H1 (cell line): ENCODE results near the gene PHLPP2. TPM values are rescaled to one million over a fixed set of nuclear protein-coding genes. Genes with fewer than 3 reads are reported as not detected.

Experiments used
- CTCF ChIA-PET: fragments of 300-600 bp; sonication (Branson Sonifier 250); formaldehyde crosslinking; loops from one replicate; lab custom pipeline; 2021; ENCODE audit not compliant: partially characterized antibody; lab: Charles Lee
- POLR2A ChIA-PET: fragments of 300-600 bp; sonication (Branson Sonifier 250); formaldehyde crosslinking; loops from one replicate; lab custom pipeline; 2021; ENCODE audit warnings: inconsistent platforms; ENCODE audit not compliant: partially characterized antibody; lab: Charles Lee
- DNase-seq, 2 experiments: peaks; one replicate each; pipeline versions ENCODE4 v3.0.0 to v3.0.0-alpha.2; 2010 to 2022; ENCODE audit warnings: low spot score in 2 of 2, low read depth in 1 of 2, mixed read lengths in 1 of 2
- FAIRE-seq: peaks from 2 replicates; lab custom pipeline; 2011; peaks lifted over from hg19 to GRCh38; lab: Jason Lieb, UNC
- H2AFZ ChIP-seq: 2 replicates; pipeline ENCODE4 v1.8.1; 2012; ENCODE audit warnings: low read length, inconsistent platforms
- H2AK5ac ChIP-seq: 2 replicates; pipeline ENCODE4 v1.6.1; 2013; ENCODE audit warnings: low read depth, low read length
- H2BK120ac ChIP-seq: replicated peaks from 2 replicates; pipeline ENCODE3; 2013; ENCODE audit warnings: low read depth, low read length, inconsistent platforms
- H2BK12ac ChIP-seq: 2 replicates; pipeline ENCODE4 v1.6.1; 2013; ENCODE audit warnings: low read depth, low read length
- H2BK15ac ChIP-seq: 2 replicates; pipeline ENCODE4 v1.6.1; 2013; ENCODE audit warnings: low read length
- H2BK20ac ChIP-seq: 2 replicates; pipeline ENCODE4 v1.6.1; 2013; ENCODE audit warnings: low read length
- H2BK5ac ChIP-seq: 2 replicates; pipeline ENCODE4 v1.6.1; 2013; ENCODE audit warnings: low read depth, low read length
- H3K14ac ChIP-seq: 2 replicates; pipeline ENCODE4 v1.6.1; 2013; ENCODE audit warnings: inconsistent platforms; ENCODE audit not compliant: insufficient read length
- H3K18ac ChIP-seq: 2 replicates; pipeline ENCODE4 v1.6.1; 2013; ENCODE audit warnings: low read length; ENCODE audit errors: extremely low read depth
- H3K23ac ChIP-seq: 2 replicates; pipeline ENCODE4 v1.6.1; 2013; ENCODE audit warnings: inconsistent platforms; ENCODE audit not compliant: insufficient read length
- H3K23me2 ChIP-seq: 2 replicates; pipeline ENCODE4 v1.6.1; 2013; ENCODE audit warnings: low read depth, low read length
- H3K27ac ChIP-seq: 2 replicates; pipeline ENCODE4 v1.6.1; 2011; ENCODE audit warnings: low read depth, low read length, inconsistent platforms
- H3K27me3 ChIP-seq, 4 experiments: replicated peaks in 1 of 4; 1 replicate in 1 of 4; 2 replicates in 3 of 4; pipeline versions ENCODE4 v1.6.1 to v1.8.1; 2011 to 2013; ENCODE audit warnings: low read length in 3 of 4, mild to moderate bottlenecking in 3 of 4, inconsistent platforms in 2 of 4, mixed read lengths in 2 of 4, moderate library complexity in 1 of 4; ENCODE audit not compliant: control insufficient read depth in 3 of 4, insufficient read depth in 3 of 4; ENCODE audit errors: extremely low read depth in 1 of 4
- H3K36me3 ChIP-seq, 4 experiments: 2 replicates each; pipeline versions ENCODE4 v1.6.1 to v1.8.1; 2011 to 2013; ENCODE audit warnings: mild to moderate bottlenecking in 4 of 4, low read length in 3 of 4, moderate library complexity in 2 of 4, control low read depth in 1 of 4, inconsistent platforms in 1 of 4; ENCODE audit not compliant: insufficient read depth in 4 of 4, control insufficient read depth in 2 of 4
- H3K4ac ChIP-seq: replicated peaks from 2 replicates; pipeline ENCODE3; 2013; ENCODE audit warnings: low read length, low read depth, mixed read lengths, inconsistent platforms; ENCODE audit not compliant: insufficient read length
- H3K4me1 ChIP-seq, 4 experiments: replicated peaks in 1 of 4; 1 replicate in 1 of 4; 2 replicates in 3 of 4; pipeline versions ENCODE4 v1.6.1 to v1.8.1; 2011 to 2013; ENCODE audit warnings: low read length in 3 of 4, inconsistent platforms in 2 of 4, mixed read lengths in 1 of 4; ENCODE audit not compliant: insufficient read depth in 4 of 4, control insufficient read depth in 3 of 4
- H3K4me2 ChIP-seq, 2 experiments: 2 replicates each; pipeline versions ENCODE4 v1.6.1 to v1.8.1; 2011 to 2013; ENCODE audit warnings: low read depth in 2 of 2, low read length in 2 of 2, control low read depth in 1 of 2, inconsistent platforms in 1 of 2, mild to moderate bottlenecking in 1 of 2; ENCODE audit not compliant: insufficient read depth in 1 of 2
- H3K4me3 ChIP-seq, 4 experiments: fragments of 200-600, 300-600 bp in 1 of 4; sonication (generic), shearing (Covaris generic), sonication (Bioruptor Twin) in 1 of 4; 2 replicates each; pipeline versions ENCODE4 v1.5.1 to v1.8.1; 2011 to 2016; ENCODE audit warnings: low read length in 4 of 4, low read depth in 3 of 4, control low read depth in 2 of 4, inconsistent platforms in 2 of 4, mild to moderate bottlenecking in 2 of 4, mixed read lengths in 1 of 4, moderate library complexity in 1 of 4; ENCODE audit not compliant: insufficient read depth in 2 of 4; ENCODE audit errors: extremely low read depth in 1 of 4
- H3K56ac ChIP-seq: replicated peaks from 2 replicates; pipeline ENCODE3; 2013; ENCODE audit warnings: low read depth, mild to moderate bottlenecking, mixed read lengths, low read length, inconsistent platforms; ENCODE audit not compliant: insufficient read length
- H3K79me1 ChIP-seq: 2 replicates; pipeline ENCODE4 v1.6.1; 2013; ENCODE audit warnings: low read depth, low read length, control low read depth
- H3K79me2 ChIP-seq, 2 experiments: 2 replicates each; pipeline versions ENCODE4 v1.6.1 to v1.8.1; 2012 to 2013; ENCODE audit warnings: low read length in 2 of 2, mild to moderate bottlenecking in 2 of 2, inconsistent platforms in 1 of 2; ENCODE audit not compliant: insufficient read depth in 2 of 2, control insufficient read depth in 1 of 2
- H3K9ac ChIP-seq, 4 experiments: replicated peaks in 1 of 4; 1 replicate in 1 of 4; 2 replicates in 3 of 4; pipeline versions ENCODE4 v1.6.1 to v1.8.1; 2011 to 2013; ENCODE audit warnings: low read depth in 3 of 4, low read length in 3 of 4, control low read depth in 2 of 4, mild to moderate bottlenecking in 2 of 4, moderate library complexity in 2 of 4, inconsistent platforms in 1 of 4; ENCODE audit errors: extremely low read depth in 1 of 4
- H3K9me3 ChIP-seq, 2 experiments: 2 replicates each; pipeline versions ENCODE4 v1.6.1 to v1.8.1; 2012 to 2013; ENCODE audit warnings: mild to moderate bottlenecking in 2 of 2, moderate library complexity in 2 of 2, control low read depth in 1 of 2, inconsistent platforms in 1 of 2, low read depth in 1 of 2, low read length in 1 of 2, mixed read lengths in 1 of 2; ENCODE audit not compliant: insufficient read depth in 2 of 2
- H4K20me1 ChIP-seq, 2 experiments: replicated peaks in 1 of 2; 2 replicates each; pipeline versions ENCODE3 to v1.8.1; 2011 to 2013; ENCODE audit warnings: inconsistent platforms in 2 of 2, low read length in 2 of 2, mild to moderate bottlenecking in 1 of 2; ENCODE audit not compliant: insufficient read depth in 2 of 2, control insufficient read depth in 1 of 2
- H4K5ac ChIP-seq: 2 replicates; pipeline ENCODE4 v1.6.1; 2013; ENCODE audit warnings: low read length, low read depth, mixed read lengths, inconsistent platforms; ENCODE audit not compliant: insufficient read length
- H4K8ac ChIP-seq: 2 replicates; pipeline ENCODE4 v1.8.0; 2013; ENCODE audit warnings: mild to moderate bottlenecking, moderate library complexity, low read length, inconsistent platforms; ENCODE audit not compliant: insufficient read depth; ENCODE audit errors: extremely low read depth
- H4K91ac ChIP-seq: replicated peaks from 2 replicates; pipeline ENCODE3; 2013; ENCODE audit warnings: low read length, mixed read lengths, inconsistent platforms; ENCODE audit not compliant: insufficient read length
- BCL11A ChIP-seq, 2 experiments: IDR thresholded peaks; one replicate each; pipeline ENCODE4 v1.6.1; 2011; ENCODE audit warnings: low read depth in 2 of 2, low read length in 2 of 2, mild to moderate bottlenecking in 2 of 2
- CBX8 ChIP-seq: fragments of 300-800, 300-1000 bp; sonication (generic); IDR thresholded peaks from 2 replicates; pipeline ENCODE4 v1.7.1; 2016; ENCODE audit warnings: low read depth, low read length, borderline replicate concordance
- E2F6 ChIP-seq: IDR thresholded peaks from 2 replicates; pipeline ENCODE4 v1.6.1; 2012; ENCODE audit warnings: inconsistent platforms
- KDM5A ChIP-seq: fragments of 200-600 bp; IDR thresholded peaks from 2 replicates; pipeline ENCODE4 v1.7.1; 2012; ENCODE audit warnings: mild to moderate bottlenecking, low read length, inconsistent platforms, mixed read lengths
- RXRA ChIP-seq: IDR thresholded peaks from 2 replicates; pipeline ENCODE4 v1.6.1; 2011; ENCODE audit warnings: low read depth, mild to moderate bottlenecking, low read length, moderate library complexity; ENCODE audit not compliant: insufficient read depth
- SP4 ChIP-seq: IDR thresholded peaks from 2 replicates; pipeline ENCODE4 v1.6.1; 2012; ENCODE audit warnings: low read length, inconsistent platforms
- WGBS, 2 experiments: shearing (Covaris generic) in 1 of 2; methylation state at CpG; one replicate each; pipeline versions ENCODE4 v1.1.6 to v1.1.7; 2013 to 2015; ENCODE audit warnings: low lambda C conversion rate in 2 of 2, mixed read lengths in 2 of 2, inconsistent platforms in 1 of 2, low coverage in 1 of 2, missing lambda C conversion rate in 1 of 2; ENCODE audit not compliant: insufficient replicate concordance in 2 of 2, insufficient coverage in 1 of 2, insufficient read length in 1 of 2; ENCODE audit errors: extremely low coverage in 1 of 2, missing lambda C conversion rate in 1 of 2; 5-methylcytosine and 5-hydroxymethylcytosine counted together
- polyA plus RNA-seq, 7 experiments: library from polyadenylated mRNA; depleted of rRNA in 3 of 7; stranded (reverse) in 5 of 7; unstranded in 2 of 7; fragments of >200 nt in 5 of 7; fragments of 200-250 nt in 2 of 7; gene quantifications; 1 replicate in 5 of 7; 2 replicates in 1 of 7; 4 replicates in 1 of 7; pipeline versions ENCODE4 v1.2.1 to v1.2.3, GENCODE V29; 2011 to 2013; ENCODE audit warnings: missing spikeins in 2 of 7, mixed read lengths in 2 of 7
- total RNA-seq: library from RNA; stranded (reverse); fragmentation: NEBNext Ultra II Directional; extraction: Animal tissue kit (Norgen Biotek cat#: 25700); gene quantifications from 2 replicates; pipeline ENCODE4 v1.2.1, GENCODE V29; 2021

Gene PHLPP2
- total and polyA plus RNA-seq, 2 of the 8 experiments (the other 6 are each of a cell fraction or from before 2014, with no cell fraction given): 7.3 to 12.9 TPM

- POLR2A ChIA-PET: interaction anchor here (0.7 kb wide), 1 partner anchor 150 kb away, joined by 3 read pairs; no protein-coding TSS in a partner anchor
- peaks cover 3% of the 10 kb centered on the region for H3K79me1 ChIP-seq
- H3K79me2 ChIP-seq: peaks cover 0 to 17% of the 10 kb centered on the region in 2 experiments; a peak in 2 of 4 replicates
- H3K23me2 ChIP-seq: no peaks in the 10 kb centered on the region
- CTCF ChIA-PET: interaction anchor here (0.9 to 1.0 kb wide), 2 partner anchors 19 to 30 kb away, joined by 4 read pairs; no protein-coding TSS in a partner anchor
- H3K56ac ChIP-seq: no peak overlapping the region
- H4K5ac ChIP-seq: no peak overlapping the region
- 93% methylated on average over 4 of the region's 4 CpGs; no CpG with 5 or more reads in 1 of the 2 experiments for WGBS, 2 experiments
- H2AK5ac ChIP-seq: no peak overlapping the region
- no peak overlapping the region for H3K14ac ChIP-seq
- H2BK20ac ChIP-seq: no peak overlapping the region
- H4K20me1 ChIP-seq: peaks cover 0 to 4% of the 10 kb centered on the region in 2 experiments
- no peak overlapping the region for H2BK120ac ChIP-seq
- no peak overlapping the region for H4K8ac ChIP-seq
- no peak overlapping the region for H2BK5ac ChIP-seq
- H3K27ac ChIP-seq: no peak overlapping the region
- H2BK15ac ChIP-seq: no peak overlapping the region
- H3K4me3 ChIP-seq: no peak overlapping the region
- peaks cover 0 to 4% (median 1%) of the 10 kb centered on the region in 4 experiments; a peak in 1 of 8 replicates for H3K36me3 ChIP-seq
- H3K9me3 ChIP-seq: no peaks in the 10 kb centered on the region
- no peak overlapping the region for H3K9ac ChIP-seq
- no peaks in the 10 kb centered on the region for H3K27me3 ChIP-seq
- H2BK12ac ChIP-seq: no peak overlapping the region
- DNase-seq (no peak), FAIRE-seq (no peak)
- no peak overlapping the region for H3K18ac ChIP-seq
- no peak overlapping the region for H4K91ac ChIP-seq
- H3K4me2 ChIP-seq: no peak overlapping the region
- TF ChIP-seq KDM5A (no peak), RXRA (no peak), E2F6 (no peak), SP4 (no peak), BCL11A (IDR thresholded peaks at IDR 0.05; ENCODE audit: low read depth in 2 of 2, low read length in 2 of 2) (no peak), CBX8 (no peak)
- no peak overlapping the region for H3K4ac ChIP-seq
- peaks cover 0 to 2% (median 0%) of the 10 kb centered on the region in 4 experiments; a peak in 1 of 7 replicates for H3K4me1 ChIP-seq
- no peak overlapping the region for H3K23ac ChIP-seq
- no peak overlapping the region for H2AFZ ChIP-seq
Observed at GRCh38 chr16:71700831-71701230, 23.7 kb downstream of the PHLPP2 start.
